H1 (cell line): ENCODE results near the gene RASGEF1C. TPM values are rescaled to one million over a fixed set of nuclear protein-coding genes. Genes with fewer than 3 reads are reported as not detected.

ENCODE experiments used
- CTCF ChIA-PET: fragments of 300-600 bp; sonication (Branson Sonifier 250); formaldehyde crosslinking; loops from one replicate; lab custom pipeline; 2021; ENCODE audit not compliant: partially characterized antibody; lab: Charles Lee
- POLR2A ChIA-PET: fragments of 300-600 bp; sonication (Branson Sonifier 250); formaldehyde crosslinking; loops from one replicate; lab custom pipeline; 2021; ENCODE audit warnings: inconsistent platforms; ENCODE audit not compliant: partially characterized antibody; lab: Charles Lee
- DNase-seq, 2 experiments: peaks; one replicate each; pipeline versions ENCODE4 v3.0.0 to v3.0.0-alpha.2; 2010 to 2022; ENCODE audit warnings: low spot score in 2 of 2, low read depth in 1 of 2, mixed read lengths in 1 of 2
- FAIRE-seq: peaks from 2 replicates; lab custom pipeline; 2011; peaks lifted over from hg19 to GRCh38; lab: Jason Lieb, UNC
- H2AFZ ChIP-seq: 2 replicates; pipeline ENCODE4 v1.8.1; 2012; ENCODE audit warnings: low read length, inconsistent platforms
- H2AK5ac ChIP-seq: 2 replicates; pipeline ENCODE4 v1.6.1; 2013; ENCODE audit warnings: low read depth, low read length
- H2BK120ac ChIP-seq: replicated peaks from 2 replicates; pipeline ENCODE3; 2013; ENCODE audit warnings: low read depth, low read length, inconsistent platforms
- H2BK12ac ChIP-seq: 2 replicates; pipeline ENCODE4 v1.6.1; 2013; ENCODE audit warnings: low read depth, low read length
- H2BK15ac ChIP-seq: 2 replicates; pipeline ENCODE4 v1.6.1; 2013; ENCODE audit warnings: low read length
- H2BK20ac ChIP-seq: 2 replicates; pipeline ENCODE4 v1.6.1; 2013; ENCODE audit warnings: low read length
- H2BK5ac ChIP-seq: 2 replicates; pipeline ENCODE4 v1.6.1; 2013; ENCODE audit warnings: low read depth, low read length
- H3K14ac ChIP-seq: 2 replicates; pipeline ENCODE4 v1.6.1; 2013; ENCODE audit warnings: inconsistent platforms; ENCODE audit not compliant: insufficient read length
- H3K18ac ChIP-seq: 2 replicates; pipeline ENCODE4 v1.6.1; 2013; ENCODE audit warnings: low read length; ENCODE audit errors: extremely low read depth
- H3K23ac ChIP-seq: 2 replicates; pipeline ENCODE4 v1.6.1; 2013; ENCODE audit warnings: inconsistent platforms; ENCODE audit not compliant: insufficient read length
- H3K23me2 ChIP-seq: 2 replicates; pipeline ENCODE4 v1.6.1; 2013; ENCODE audit warnings: low read depth, low read length
- H3K27ac ChIP-seq: 2 replicates; pipeline ENCODE4 v1.6.1; 2011; ENCODE audit warnings: low read depth, low read length, inconsistent platforms
- H3K27me3 ChIP-seq, 4 experiments: replicated peaks in 1 of 4; 1 replicate in 1 of 4; 2 replicates in 3 of 4; pipeline versions ENCODE4 v1.6.1 to v1.8.1; 2011 to 2013; ENCODE audit warnings: low read length in 3 of 4, mild to moderate bottlenecking in 3 of 4, inconsistent platforms in 2 of 4, mixed read lengths in 2 of 4, moderate library complexity in 1 of 4; ENCODE audit not compliant: control insufficient read depth in 3 of 4, insufficient read depth in 3 of 4; ENCODE audit errors: extremely low read depth in 1 of 4
- H3K36me3 ChIP-seq, 4 experiments: 2 replicates each; pipeline versions ENCODE4 v1.6.1 to v1.8.1; 2011 to 2013; ENCODE audit warnings: mild to moderate bottlenecking in 4 of 4, low read length in 3 of 4, moderate library complexity in 2 of 4, control low read depth in 1 of 4, inconsistent platforms in 1 of 4; ENCODE audit not compliant: insufficient read depth in 4 of 4, control insufficient read depth in 2 of 4
- H3K4ac ChIP-seq: replicated peaks from 2 replicates; pipeline ENCODE3; 2013; ENCODE audit warnings: low read length, low read depth, mixed read lengths, inconsistent platforms; ENCODE audit not compliant: insufficient read length
- H3K4me1 ChIP-seq, 4 experiments: replicated peaks in 1 of 4; 1 replicate in 1 of 4; 2 replicates in 3 of 4; pipeline versions ENCODE4 v1.6.1 to v1.8.1; 2011 to 2013; ENCODE audit warnings: low read length in 3 of 4, inconsistent platforms in 2 of 4, mixed read lengths in 1 of 4; ENCODE audit not compliant: insufficient read depth in 4 of 4, control insufficient read depth in 3 of 4
- H3K4me2 ChIP-seq, 2 experiments: 2 replicates each; pipeline versions ENCODE4 v1.6.1 to v1.8.1; 2011 to 2013; ENCODE audit warnings: low read depth in 2 of 2, low read length in 2 of 2, control low read depth in 1 of 2, inconsistent platforms in 1 of 2, mild to moderate bottlenecking in 1 of 2; ENCODE audit not compliant: insufficient read depth in 1 of 2
- H3K4me3 ChIP-seq, 4 experiments: fragments of 200-600, 300-600 bp in 1 of 4; sonication (generic), shearing (Covaris generic), sonication (Bioruptor Twin) in 1 of 4; 2 replicates each; pipeline versions ENCODE4 v1.5.1 to v1.8.1; 2011 to 2016; ENCODE audit warnings: low read length in 4 of 4, low read depth in 3 of 4, control low read depth in 2 of 4, inconsistent platforms in 2 of 4, mild to moderate bottlenecking in 2 of 4, mixed read lengths in 1 of 4, moderate library complexity in 1 of 4; ENCODE audit not compliant: insufficient read depth in 2 of 4; ENCODE audit errors: extremely low read depth in 1 of 4
- H3K56ac ChIP-seq: replicated peaks from 2 replicates; pipeline ENCODE3; 2013; ENCODE audit warnings: low read depth, mild to moderate bottlenecking, mixed read lengths, low read length, inconsistent platforms; ENCODE audit not compliant: insufficient read length
- H3K79me1 ChIP-seq: 2 replicates; pipeline ENCODE4 v1.6.1; 2013; ENCODE audit warnings: low read depth, low read length, control low read depth
- H3K79me2 ChIP-seq, 2 experiments: 2 replicates each; pipeline versions ENCODE4 v1.6.1 to v1.8.1; 2012 to 2013; ENCODE audit warnings: low read length in 2 of 2, mild to moderate bottlenecking in 2 of 2, inconsistent platforms in 1 of 2; ENCODE audit not compliant: insufficient read depth in 2 of 2, control insufficient read depth in 1 of 2
- H3K9ac ChIP-seq, 4 experiments: replicated peaks in 1 of 4; 1 replicate in 1 of 4; 2 replicates in 3 of 4; pipeline versions ENCODE4 v1.6.1 to v1.8.1; 2011 to 2013; ENCODE audit warnings: low read depth in 3 of 4, low read length in 3 of 4, control low read depth in 2 of 4, mild to moderate bottlenecking in 2 of 4, moderate library complexity in 2 of 4, inconsistent platforms in 1 of 4; ENCODE audit errors: extremely low read depth in 1 of 4
- H3K9me3 ChIP-seq, 2 experiments: 2 replicates each; pipeline versions ENCODE4 v1.6.1 to v1.8.1; 2012 to 2013; ENCODE audit warnings: mild to moderate bottlenecking in 2 of 2, moderate library complexity in 2 of 2, control low read depth in 1 of 2, inconsistent platforms in 1 of 2, low read depth in 1 of 2, low read length in 1 of 2, mixed read lengths in 1 of 2; ENCODE audit not compliant: insufficient read depth in 2 of 2
- H4K20me1 ChIP-seq, 2 experiments: replicated peaks in 1 of 2; 2 replicates each; pipeline versions ENCODE3 to v1.8.1; 2011 to 2013; ENCODE audit warnings: inconsistent platforms in 2 of 2, low read length in 2 of 2, mild to moderate bottlenecking in 1 of 2; ENCODE audit not compliant: insufficient read depth in 2 of 2, control insufficient read depth in 1 of 2
- H4K5ac ChIP-seq: 2 replicates; pipeline ENCODE4 v1.6.1; 2013; ENCODE audit warnings: low read length, low read depth, mixed read lengths, inconsistent platforms; ENCODE audit not compliant: insufficient read length
- H4K8ac ChIP-seq: 2 replicates; pipeline ENCODE4 v1.8.0; 2013; ENCODE audit warnings: mild to moderate bottlenecking, moderate library complexity, low read length, inconsistent platforms; ENCODE audit not compliant: insufficient read depth; ENCODE audit errors: extremely low read depth
- H4K91ac ChIP-seq: replicated peaks from 2 replicates; pipeline ENCODE3; 2013; ENCODE audit warnings: low read length, mixed read lengths, inconsistent platforms; ENCODE audit not compliant: insufficient read length
- WGBS, 2 experiments: shearing (Covaris generic) in 1 of 2; methylation state at CpG; one replicate each; pipeline versions ENCODE4 v1.1.6 to v1.1.7; 2013 to 2015; ENCODE audit warnings: low lambda C conversion rate in 2 of 2, mixed read lengths in 2 of 2, inconsistent platforms in 1 of 2, low coverage in 1 of 2, missing lambda C conversion rate in 1 of 2; ENCODE audit not compliant: insufficient replicate concordance in 2 of 2, insufficient coverage in 1 of 2, insufficient read length in 1 of 2; ENCODE audit errors: extremely low coverage in 1 of 2, missing lambda C conversion rate in 1 of 2; 5-methylcytosine and 5-hydroxymethylcytosine counted together
- polyA plus RNA-seq, 7 experiments: library from polyadenylated mRNA; depleted of rRNA in 3 of 7; stranded (reverse) in 5 of 7; unstranded in 2 of 7; fragments of >200 nt in 5 of 7; fragments of 200-250 nt in 2 of 7; gene quantifications; 1 replicate in 5 of 7; 2 replicates in 1 of 7; 4 replicates in 1 of 7; pipeline versions ENCODE4 v1.2.1 to v1.2.3, GENCODE V29; 2011 to 2013; ENCODE audit warnings: missing spikeins in 2 of 7, mixed read lengths in 2 of 7
- total RNA-seq: library from RNA; stranded (reverse); fragmentation: NEBNext Ultra II Directional; extraction: Animal tissue kit (Norgen Biotek cat#: 25700); gene quantifications from 2 replicates; pipeline ENCODE4 v1.2.1, GENCODE V29; 2021

Gene RASGEF1C
- total and polyA plus RNA-seq, 2 of the 8 experiments (the other 6 are each of a cell fraction or from before 2014, with no cell fraction given) = 0.26 to 0.61 TPM

- H3K56ac ChIP-seq = no peak overlapping the region
- no peak for FAIRE-seq
Observed at GRCh38 chr5:180194410-180195345, 14.3 kb downstream of the RASGEF1C start.

More at GRCh38 chr5:180194410-180195345, 14.3 kb downstream of the RASGEF1C start:
- no peak overlapping the region for H2BK20ac ChIP-seq
- H2BK15ac ChIP-seq = no peak overlapping the region
- H2BK120ac ChIP-seq = no peak overlapping the region
- ChIA-PET CTCF (interaction anchor here (0.6 to 8.9 kb wide), 2 partner anchors 9 to 15 kb away, joined by 3 to 61 read pairs; partner anchors contain the start of gene RASGEF1C), POLR2A (no interaction called here)
- no peak overlapping the region for H4K91ac ChIP-seq
- H3K36me3 ChIP-seq = no peaks in the 10 kb centered on the region
- H3K14ac ChIP-seq = no peak overlapping the region
- no peak overlapping the region for H3K9ac ChIP-seq
- H3K4me1 ChIP-seq = no peaks in the 10 kb centered on the region
- H4K8ac ChIP-seq = no peak overlapping the region
- H3K23me2 ChIP-seq = no peaks in the 10 kb centered on the region
- no peak overlapping the region for H4K5ac ChIP-seq
- H3K79me2 ChIP-seq = no peaks in the 10 kb centered on the region
- no peak for DNase-seq
- no peak overlapping the region for H3K23ac ChIP-seq
- no peak overlapping the region for H3K4me2 ChIP-seq
- H4K20me1 ChIP-seq = no peaks in the 10 kb centered on the region
- H3K18ac ChIP-seq = no peak overlapping the region
- 93% methylated on average over 34 of the region's 34 CpGs; no CpG with 5 or more reads in 1 of the 2 experiments for WGBS, 2 experiments
- H3K4me3 ChIP-seq = no peak overlapping the region
- H3K4ac ChIP-seq = no peak overlapping the region
- H2AFZ ChIP-seq = no peak overlapping the region
- no peaks in the 10 kb centered on the region for H3K27me3 ChIP-seq
- H2BK5ac ChIP-seq = no peak overlapping the region
- H3K27ac ChIP-seq = no peak overlapping the region
- H3K79me1 ChIP-seq = no peaks in the 10 kb centered on the region
- no peak overlapping the region for H2AK5ac ChIP-seq
- H2BK12ac ChIP-seq = no peak overlapping the region
- no peaks in the 10 kb centered on the region for H3K9me3 ChIP-seq
